Measurements from ENCODE around the gene KCNH1. TPM values are rescaled to one million over a fixed set of nuclear protein-coding genes. Genes with fewer than 3 reads are reported as not detected.

The KCNH1 gene
- total RNA-seq, 2 donors from 2014 or later: 3.2 to 3.5 TPM

DNA sequence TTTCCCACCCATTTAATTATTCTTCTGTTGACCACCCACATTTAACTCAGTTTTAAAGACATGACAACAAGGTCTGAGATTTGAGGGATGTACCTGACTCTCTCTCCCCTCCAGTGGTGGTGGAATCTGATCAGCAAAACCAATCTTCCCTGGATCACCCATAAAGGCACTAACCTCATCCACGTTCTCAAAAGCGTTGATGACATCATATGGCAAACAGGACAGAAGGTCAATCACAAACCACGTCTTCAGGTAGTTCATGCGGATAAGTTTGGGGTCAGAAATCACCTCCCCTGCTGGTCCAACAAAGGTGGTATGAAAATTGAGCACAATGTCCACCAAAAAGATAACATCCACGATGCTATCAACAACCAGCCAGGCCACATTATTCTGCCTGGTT is 115.3 kb downstream of the KCNH1 start:
- WGBS, 2 experiments (ENCODE audit: insufficient coverage in 1 of 2, insufficient read length in 1 of 2): 92 to 95% methylated on average over 4 to 5 of the region's 5 CpGs

DNA sequence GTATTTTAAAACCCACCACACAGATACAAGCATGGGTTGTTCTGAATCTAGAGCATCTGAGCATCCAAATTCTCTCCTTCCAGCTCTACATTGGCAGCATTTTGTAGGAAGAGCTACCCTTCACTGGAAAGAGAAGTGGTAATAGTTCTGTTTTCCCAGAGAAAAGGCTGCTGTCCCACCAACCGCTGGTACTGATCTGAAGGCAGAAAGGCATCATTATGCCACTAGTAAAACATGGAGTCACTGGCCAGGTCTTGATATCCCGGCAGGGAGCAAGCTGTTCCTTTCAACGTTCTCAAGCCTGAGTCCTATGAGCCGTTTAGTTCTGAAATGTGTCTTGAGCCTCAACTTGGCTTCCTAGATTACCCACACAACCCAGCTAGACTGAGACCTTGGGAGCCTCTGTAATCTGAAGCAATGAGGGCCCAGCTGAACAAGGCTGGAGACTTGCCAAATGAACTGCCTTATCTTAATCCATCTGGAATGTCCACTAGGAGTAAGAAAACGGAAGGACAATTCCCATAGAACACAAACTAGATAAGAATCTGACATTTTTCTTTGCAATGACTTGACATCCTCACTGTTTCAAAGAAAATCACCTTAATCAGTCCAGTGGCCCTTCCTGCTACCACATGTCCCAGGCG is 116.8 kb downstream of the KCNH1 start:
- no peak overlapping the region for H3K9ac ChIP-seq (ENCODE audit: extremely low read depth, low read length, poor library complexity, severe bottlenecking)
- H3K36me3 Mint-ChIP-seq (ENCODE audit: low read depth): no peaks in the 10 kb centered on the region
- no peak overlapping the region for H3K27ac ChIP-seq (ENCODE audit: low read depth, low read length)
- no peaks in the 10 kb centered on the region for H3K9me3 ChIP-seq (ENCODE audit: control insufficient read depth, low read length)
- H3K4me1 Mint-ChIP-seq: peaks cover 5% of the 10 kb centered on the region
- H3K9me3 Mint-ChIP-seq: no peaks in the 10 kb centered on the region
- H3K4me3 ChIP-seq (ENCODE audit: low read length): no peak overlapping the region
- peaks cover 2% of the 10 kb centered on the region for H3K4me1 ChIP-seq (ENCODE audit: control insufficient read depth, insufficient read depth, low read length)
- peaks cover 8% of the 10 kb centered on the region for H3K27me3 ChIP-seq (ENCODE audit: control insufficient read depth, insufficient read depth, low read length, poor library complexity, severe bottlenecking)
- 63 to 86% methylated on average over 5 to 6 of the region's 6 CpGs for WGBS, 2 experiments (ENCODE audit: insufficient coverage in 1 of 2, insufficient read length in 1 of 2)
- H3K36me3 ChIP-seq (ENCODE audit: control insufficient read depth, insufficient read depth, low read length): no peaks in the 10 kb centered on the region
- no peak overlapping the region for H3K27ac Mint-ChIP-seq
- H3K4me3 Mint-ChIP-seq: no peak overlapping the region
- TF ChIP-seq, protein P1, sequence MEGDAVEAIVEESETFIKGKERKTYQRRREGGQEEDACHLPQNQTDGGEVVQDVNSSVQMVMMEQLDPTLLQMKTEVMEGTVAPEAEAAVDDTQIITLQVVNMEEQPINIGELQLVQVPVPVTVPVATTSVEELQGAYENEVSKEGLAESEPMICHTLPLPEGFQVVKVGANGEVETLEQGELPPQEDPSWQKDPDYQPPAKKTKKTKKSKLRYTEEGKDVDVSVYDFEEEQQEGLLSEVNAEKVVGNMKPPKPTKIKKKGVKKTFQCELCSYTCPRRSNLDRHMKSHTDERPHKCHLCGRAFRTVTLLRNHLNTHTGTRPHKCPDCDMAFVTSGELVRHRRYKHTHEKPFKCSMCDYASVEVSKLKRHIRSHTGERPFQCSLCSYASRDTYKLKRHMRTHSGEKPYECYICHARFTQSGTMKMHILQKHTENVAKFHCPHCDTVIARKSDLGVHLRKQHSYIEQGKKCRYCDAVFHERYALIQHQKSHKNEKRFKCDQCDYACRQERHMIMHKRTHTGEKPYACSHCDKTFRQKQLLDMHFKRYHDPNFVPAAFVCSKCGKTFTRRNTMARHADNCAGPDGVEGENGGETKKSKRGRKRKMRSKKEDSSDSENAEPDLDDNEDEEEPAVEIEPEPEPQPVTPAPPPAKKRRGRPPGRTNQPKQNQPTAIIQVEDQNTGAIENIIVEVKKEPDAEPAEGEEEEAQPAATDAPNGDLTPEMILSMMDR (conservative IDR thresholded peaks at IDR 0.05): no peak
- H3K27me3 Mint-ChIP-seq (ENCODE audit: insufficient read depth): no peaks in the 10 kb centered on the region
- DNase-seq: no peak

More for the DNA sequence above, 115.3 kb downstream of the KCNH1 start:
- no peaks in the 10 kb centered on the region for H3K9me3 ChIP-seq (ENCODE audit: control insufficient read depth, low read length)
- H3K27ac ChIP-seq (ENCODE audit: low read depth, low read length): no peak overlapping the region
- H3K36me3 ChIP-seq (ENCODE audit: control insufficient read depth, insufficient read depth, low read length): no peaks in the 10 kb centered on the region
- peaks cover 2% of the 10 kb centered on the region for H3K4me1 ChIP-seq (ENCODE audit: control insufficient read depth, insufficient read depth, low read length)
- TF ChIP-seq, protein P1 (conservative IDR thresholded peaks at IDR 0.05): no peak
- Mint-ChIP-seq H3K9me3 (no peaks in the 10 kb centered on the region), H3K27me3 (ENCODE audit: insufficient read depth) (no peaks in the 10 kb centered on the region), H3K36me3 (ENCODE audit: low read depth) (no peaks in the 10 kb centered on the region), H3K27ac (no peak overlapping the region), H3K4me1 (peaks cover 5% of the 10 kb centered on the region), H3K4me3 (no peak overlapping the region)
- no peak overlapping the region for H3K4me3 ChIP-seq (ENCODE audit: low read length)
- DNase-seq: no peak
- H3K9ac ChIP-seq (ENCODE audit: extremely low read depth, low read length, poor library complexity, severe bottlenecking): no peak overlapping the region
- H3K27me3 ChIP-seq (ENCODE audit: control insufficient read depth, insufficient read depth, low read length, poor library complexity, severe bottlenecking): peaks cover under 1% of the 10 kb centered on the region

DNA sequence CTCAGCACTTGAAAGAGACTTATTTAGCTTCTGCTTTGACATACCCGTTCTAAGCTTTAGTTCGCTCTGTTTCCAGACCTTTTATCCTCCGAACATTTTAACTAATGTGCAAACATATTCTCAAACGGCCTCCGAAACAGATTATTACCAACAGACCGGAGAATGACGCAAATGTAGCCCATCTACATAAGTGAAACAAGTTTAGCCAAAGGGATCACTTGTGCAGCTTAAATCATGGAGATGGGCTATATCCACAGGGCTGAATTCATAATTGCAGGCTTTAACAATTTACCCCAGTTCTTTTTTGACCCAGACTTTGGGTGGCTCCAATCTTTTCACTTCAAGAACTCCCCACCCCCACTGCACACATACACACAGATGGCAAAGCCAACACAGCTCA is 119.7 kb downstream of the KCNH1 start:
- Histone ChIP-seq H3K4me3 (ENCODE audit: low read length) (no peak overlapping the region), H3K27me3 (ENCODE audit: control insufficient read depth, insufficient read depth, low read length, poor library complexity, severe bottlenecking) (peaks cover 8% of the 10 kb centered on the region), H3K27ac (ENCODE audit: low read depth, low read length) (no peak overlapping the region), H3K36me3 (ENCODE audit: control insufficient read depth, insufficient read depth, low read length) (no peaks in the 10 kb centered on the region), H3K9ac (ENCODE audit: extremely low read depth, low read length, poor library complexity, severe bottlenecking) (no peak overlapping the region), H3K9me3 (ENCODE audit: control insufficient read depth, low read length) (no peaks in the 10 kb centered on the region), H3K4me1 (ENCODE audit: control insufficient read depth, insufficient read depth, low read length) (peaks cover 2% of the 10 kb centered on the region)
- DNase-seq: no peak
- no peaks in the 10 kb centered on the region for H3K27me3 Mint-ChIP-seq (ENCODE audit: insufficient read depth)
- H3K4me1 Mint-ChIP-seq: peaks cover 5% of the 10 kb centered on the region
- no peaks in the 10 kb centered on the region for H3K9me3 Mint-ChIP-seq
- H3K36me3 Mint-ChIP-seq (ENCODE audit: low read depth): no peaks in the 10 kb centered on the region
- H3K27ac Mint-ChIP-seq: no peak overlapping the region
- TF ChIP-seq, protein P1 (conservative IDR thresholded peaks at IDR 0.05): no peak
- H3K4me3 Mint-ChIP-seq: no peak overlapping the region
- WGBS, 2 experiments (ENCODE audit: insufficient coverage in 1 of 2, insufficient read length in 1 of 2): 72 to 77% methylated on average over 7 of the region's 7 CpGs

Measured in endodermal cell (in vitro differentiated cells).